Coronary artery (tissue), 2 donors: Measurements from ENCODE around the gene STAT5B.

Experiments
- DNase-seq: peaks from one replicate; pipeline ENCODE4 v3.0.0-alpha.2; 2017; ENCODE audit warnings: low spot score
- H3K27ac ChIP-seq, 2 donors: fragments of 200-600 bp; sonication (generic); one replicate each; pipeline ENCODE4 v1.5.1; 2016 to 2019
- H3K4me3 ChIP-seq: fragments of 200-600 bp; sonication (generic); 2 replicates; pipeline ENCODE4 v1.5.1; 2016; ENCODE audit warnings: mild to moderate bottlenecking, moderate library complexity
- CTCF ChIP-seq: fragments of 200-600 bp; sonication (generic); IDR thresholded peaks from one replicate; pipeline ENCODE4 v1.5.1; 2019; ENCODE audit warnings: antibody characterized with exemption

The STAT5B gene

GRCh38 chr17:42296012-42296411 is 19.8 kb upstream of the STAT5B start:
- no peak for DNase-seq
- TF ChIP-seq CTCF, result no peak
- no peak overlapping the region for H3K27ac ChIP-seq
- H3K4me3 ChIP-seq, result no peak overlapping the region

- no peak for DNase-seq
- H3K4me3 ChIP-seq, result no peak overlapping the region
- TF ChIP-seq CTCF, result no peak
- no peak overlapping the region for H3K27ac ChIP-seq
These were observed 18.5 kb upstream of the STAT5B start for GRCh38 chr17:42294469-42295398.

GRCh38 chr17:42291129-42291528 is 14.9 kb upstream of the STAT5B start:
- DNase-seq, result peak; percentile 58
- no peak overlapping the region for H3K27ac ChIP-seq
- TF ChIP-seq CTCF, result no peak
- H3K4me3 ChIP-seq, result no peak overlapping the region

GRCh38 chr17:42290577-42290976 is 14.4 kb upstream of the STAT5B start:
- TF ChIP-seq CTCF, result no peak
- DNase-seq, result peak; percentile 58
- Histone ChIP-seq H3K27ac (peak overlapping the region in 1 of 2 donors; percentile 24), H3K4me3 (no peak overlapping the region)

- peak overlapping the region; percentile 95 for H3K4me3 ChIP-seq
- no peak for TF ChIP-seq CTCF
- peak overlapping the region; percentile 86 to 96 for H3K27ac ChIP-seq
- peak; percentile 76 for DNase-seq
These were observed 13.5 kb upstream of the STAT5B start for GRCh38 chr17:42289611-42290181.

GRCh38 chr17:42288803-42289610 is 12.8 kb upstream of the STAT5B start:
- TF ChIP-seq CTCF, result no peak
- Histone ChIP-seq H3K27ac (peak overlapping the region; percentile 86 to 96), H3K4me3 (peak overlapping the region; percentile 95)
- peak; percentile 77 for DNase-seq
